OCI-LY1 (cell line): Measurements from ENCODE around the gene MAB21L4.

Source experiments
- H2AFZ ChIP-seq: fragments of 200-600 bp; sonication (generic), shearing (Covaris generic); 2 replicates; pipeline ENCODE4 v1.6.0; 2014; ENCODE audit warnings: antibody characterized with exemption, mild to moderate bottlenecking, low read length
- H3F3A ChIP-seq: fragments of 200-600 bp; sonication (generic), shearing (Covaris generic); 2 replicates; pipeline ENCODE4 v1.6.0; 2014; ENCODE audit warnings: mild to moderate bottlenecking, antibody characterized with exemption, low read length, moderate library complexity; ENCODE audit not compliant: insufficient read depth
- H3K27ac ChIP-seq: fragments of 200-600 bp; sonication (generic); 2 replicates; pipeline ENCODE4 v1.5.1; 2014; ENCODE audit warnings: low read length, mixed run types, mild to moderate bottlenecking, low read depth; ENCODE audit not compliant: poor library complexity, severe bottlenecking
- H3K27me3 ChIP-seq: fragments of 200-600 bp; sonication (generic); 2 replicates; pipeline ENCODE4 v1.6.0; 2014; ENCODE audit warnings: antibody characterized with exemption, mild to moderate bottlenecking, low read length, moderate library complexity; ENCODE audit not compliant: insufficient read depth
- H3K36me3 ChIP-seq: fragments of 200-600 bp; sonication (generic); 2 replicates; pipeline ENCODE4 v1.6.1; 2014; ENCODE audit warnings: mild to moderate bottlenecking, antibody characterized with exemption, low read length, moderate library complexity, mixed read lengths; ENCODE audit not compliant: insufficient read depth
- H3K4me1 ChIP-seq: fragments of 200-600 bp; sonication (generic); 2 replicates; pipeline ENCODE4 v1.5.1; 2014; ENCODE audit warnings: mild to moderate bottlenecking, low read length, moderate library complexity; ENCODE audit not compliant: insufficient read depth, severe bottlenecking
- H3K4me2 ChIP-seq: fragments of 200-600 bp; sonication (generic), shearing (Covaris generic); 2 replicates; pipeline ENCODE4 v1.6.1; 2014; ENCODE audit warnings: low read length
- H3K4me3 ChIP-seq: fragments of 200-600 bp; sonication (generic); 2 replicates; pipeline ENCODE4 v1.5.1; 2014; ENCODE audit warnings: low read length, low read depth, mild to moderate bottlenecking, mixed read lengths; ENCODE audit not compliant: poor library complexity, severe bottlenecking
- H3K79me2 ChIP-seq: fragments of 200-600 bp; shearing (Covaris generic); 2 replicates; pipeline ENCODE4 v1.6.1; 2016; ENCODE audit warnings: mixed run types, low read length, mixed read lengths; ENCODE audit not compliant: insufficient read depth
- H3K9ac ChIP-seq: fragments of 200-600 bp; sonication (generic), shearing (Covaris generic); 2 replicates; pipeline ENCODE4 v1.6.1; 2014; ENCODE audit warnings: mild to moderate bottlenecking, low read length, mixed read lengths
- H3K9me2 ChIP-seq: fragments of 200-600 bp; sonication (generic), shearing (Covaris generic); 2 replicates; pipeline ENCODE4 v1.6.1; 2014; ENCODE audit warnings: low read depth, mild to moderate bottlenecking, low read length, mixed read lengths
- H3K9me3 ChIP-seq: fragments of 200-600 bp; shearing (Covaris generic); 2 replicates; pipeline ENCODE4 v1.6.1; 2014; ENCODE audit warnings: low read length, mixed read lengths
- H4K20me1 ChIP-seq: fragments of 200-600 bp; sonication (generic), shearing (Covaris generic); 2 replicates; pipeline ENCODE4 v1.6.0; 2016; ENCODE audit warnings: mild to moderate bottlenecking, low read length; ENCODE audit not compliant: insufficient read depth
- CTCF ChIP-seq: fragments of 200-600 bp; sonication (generic), shearing (Covaris generic); IDR thresholded peaks from 2 replicates; pipeline ENCODE4 v1.5.1; 2017; ENCODE audit warnings: mild to moderate bottlenecking, antibody characterized with exemption, low read length, moderate library complexity, mixed read lengths
- EZH2 ChIP-seq: fragments of 200-600 bp; sonication (generic), shearing (Covaris generic); IDR thresholded peaks from 2 replicates; pipeline ENCODE4 v1.8.0; 2017; ENCODE audit warnings: borderline replicate concordance, mixed run types, mild to moderate bottlenecking, antibody characterized with exemption, low read length, moderate library complexity, mixed read lengths

Gene MAB21L4

GRCh38 chr2:240889601-240890560 lies 6.1 kb downstream of the MAB21L4 start:
- no peaks in the 10 kb centered on the region for H4K20me1 ChIP-seq
- H3K27ac ChIP-seq: no peak overlapping the region

GRCh38 chr2:240888890-240889573 lies 6.9 kb downstream of the MAB21L4 start:
- Histone ChIP-seq H3K9me2 (no peaks in the 10 kb centered on the region), H3K27ac (no peak overlapping the region), H3K27me3 (0 out of 2 replicates have a peak, but pooled peaks cover 4% of the 10 kb centered on the region), H3K79me2 (no peaks in the 10 kb centered on the region), H3K4me1 (no peaks in the 10 kb centered on the region), H2AFZ (no peak overlapping the region), H3K36me3 (no peaks in the 10 kb centered on the region), H3K4me2 (no peak overlapping the region), H3K4me3 (no peak overlapping the region), H3K9ac (no peak overlapping the region), H4K20me1 (no peaks in the 10 kb centered on the region), H3F3A (no peaks in the 10 kb centered on the region), H3K9me3 (no peaks in the 10 kb centered on the region)
- no peak for TF ChIP-seq CTCF
- no peak for TF ChIP-seq EZH2

More at GRCh38 chr2:240889601-240890560, 6.1 kb downstream of the MAB21L4 start:
- Histone ChIP-seq H3K27me3 (0 out of 2 replicates have a peak, but pooled peaks cover 4% of the 10 kb centered on the region), H3K9me2 (no peaks in the 10 kb centered on the region), H3K9me3 (no peaks in the 10 kb centered on the region), H3K4me1 (no peaks in the 10 kb centered on the region), H3K4me2 (no peak overlapping the region), H3K4me3 (no peak overlapping the region), H3K36me3 (no peaks in the 10 kb centered on the region), H3K9ac (no peak overlapping the region), H3K79me2 (no peaks in the 10 kb centered on the region), H2AFZ (no peak overlapping the region), H3F3A (no peaks in the 10 kb centered on the region)
- TF ChIP-seq EZH2: no peak
- TF ChIP-seq CTCF: no peak

DNA sequence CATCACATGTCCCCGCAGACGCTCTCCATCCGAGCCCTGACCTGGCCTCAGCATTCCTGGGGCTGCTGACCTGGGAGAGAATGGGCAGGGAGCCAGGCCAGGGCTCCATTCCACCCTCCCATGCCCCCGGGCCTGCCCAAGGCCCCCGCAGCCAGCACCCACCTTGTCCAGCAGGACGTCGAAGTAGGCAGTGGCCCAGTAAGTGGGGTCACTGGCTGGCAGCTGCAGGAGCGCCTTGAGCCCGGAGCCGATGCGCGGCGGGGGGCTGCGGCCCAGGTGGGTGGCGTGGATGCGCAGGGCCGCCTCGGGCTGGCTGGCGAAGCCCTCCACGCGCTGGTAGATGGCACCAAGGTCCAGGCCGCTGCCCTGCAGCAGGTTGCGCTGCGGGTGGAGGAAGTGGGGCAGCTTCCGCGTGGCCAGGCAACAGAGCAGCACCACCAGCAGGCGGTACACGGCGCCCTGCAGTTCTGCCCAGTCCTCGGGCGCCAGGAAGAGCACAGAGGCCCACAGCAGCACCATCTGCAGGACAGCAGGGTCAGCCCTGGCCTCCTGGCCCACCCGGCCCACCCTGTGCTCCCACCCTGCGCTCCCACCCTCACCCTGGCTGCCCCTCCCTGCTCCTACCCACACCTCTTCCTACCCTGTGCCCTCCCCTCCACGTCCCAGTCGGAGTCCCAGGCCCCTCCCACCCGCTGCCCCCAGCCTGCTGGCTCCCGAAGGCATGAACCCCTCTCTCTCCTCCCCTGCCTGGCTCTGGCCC lies 7.6 kb downstream of the MAB21L4 start:
- Histone ChIP-seq H3K36me3 (no peaks in the 10 kb centered on the region), H3K4me1 (no peaks in the 10 kb centered on the region), H3K9me2 (no peaks in the 10 kb centered on the region), H3K4me3 (no peak overlapping the region), H4K20me1 (no peaks in the 10 kb centered on the region), H3K27me3 (0 out of 2 replicates have a peak, but pooled peaks cover 4% of the 10 kb centered on the region), H3K4me2 (no peak overlapping the region), H3K9me3 (no peaks in the 10 kb centered on the region), H3K79me2 (no peaks in the 10 kb centered on the region), H2AFZ (no peak overlapping the region), H3K9ac (no peak overlapping the region), H3K27ac (no peak overlapping the region), H3F3A (no peaks in the 10 kb centered on the region)
- TF ChIP-seq CTCF (no peak), EZH2 (no peak)
